Embryonic facial prominence (tissue), 1 donor: ENCODE results near the gene MPRIP.

ENCODE experiments used
- DNase-seq: peaks from one replicate; pipeline ENCODE4 v3.0.0-alpha.2; 2016; ENCODE audit errors: extremely low spot score

The MPRIP gene

DNA sequence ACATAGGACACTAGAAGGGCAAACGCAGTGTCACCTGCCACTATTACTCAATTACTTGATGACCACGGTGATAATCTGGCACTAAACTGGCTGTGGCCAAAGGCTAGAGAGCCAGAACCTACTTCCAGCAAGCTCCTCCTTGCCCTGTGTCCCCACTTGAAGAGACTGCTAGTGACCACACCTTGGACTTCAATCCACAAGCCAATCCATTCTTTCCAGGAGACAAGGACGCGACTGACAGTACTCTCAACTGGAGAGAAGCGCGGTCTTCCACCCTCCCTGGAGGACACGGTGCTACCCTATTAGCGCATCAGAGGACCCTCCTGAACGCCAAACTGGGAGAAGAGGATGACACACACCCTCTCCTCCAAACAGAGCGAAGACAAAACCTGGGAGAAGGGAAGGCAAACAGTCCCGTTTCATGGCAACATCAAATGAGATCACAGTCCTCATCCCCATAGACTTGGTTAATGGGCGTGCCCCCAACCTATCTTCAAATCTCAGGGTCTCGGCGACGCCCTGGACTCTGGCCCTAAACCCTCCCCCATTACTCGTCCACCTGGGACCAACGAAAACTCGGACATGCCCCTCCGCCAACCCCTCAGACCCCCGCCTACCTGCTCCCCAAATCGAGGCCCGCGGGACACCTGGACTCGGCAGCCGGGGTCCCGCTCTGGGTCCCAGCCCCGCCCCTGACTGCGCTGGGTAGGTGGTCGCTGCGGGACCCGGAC is 194.2 kb downstream of the MPRIP start:
- DNase-seq = no peak

DNA sequence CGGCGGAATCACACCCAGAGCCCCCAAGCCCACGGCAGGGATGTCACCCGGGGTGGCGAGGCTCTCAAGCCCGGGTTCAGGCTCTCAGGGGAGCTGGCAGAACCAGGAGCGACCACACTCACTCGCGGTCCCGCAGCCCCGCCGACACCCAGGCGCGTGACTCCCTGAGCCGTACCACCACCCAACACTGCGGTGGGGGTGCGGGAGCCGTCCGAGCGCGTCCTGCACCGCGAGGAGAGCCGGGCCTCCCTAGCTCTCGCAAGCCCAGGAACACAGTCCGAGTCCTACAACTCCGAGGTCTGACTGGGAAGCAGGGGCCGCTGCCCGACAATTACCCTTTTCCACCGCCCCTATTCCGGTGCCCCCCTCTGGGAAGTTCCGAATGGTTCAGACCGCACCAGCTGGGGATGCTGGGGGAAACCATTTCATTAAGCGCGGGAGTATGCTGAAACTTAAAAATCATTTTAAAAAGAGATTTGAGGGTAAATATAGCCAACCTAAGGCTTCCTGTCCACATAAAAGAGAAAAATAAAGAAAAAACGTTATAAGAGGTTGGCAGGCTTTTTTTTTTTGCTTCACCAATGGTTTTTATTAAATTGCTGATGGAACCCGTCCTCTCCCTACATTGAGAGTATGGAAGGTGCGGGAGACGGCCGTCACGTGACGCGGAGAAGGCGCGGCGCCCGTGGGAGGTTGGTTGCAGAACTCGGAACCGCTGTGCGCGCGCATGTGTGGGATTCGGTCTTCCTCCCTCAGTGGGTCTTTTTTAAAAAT is 195.0 kb downstream of the MPRIP start, which contains the start of gene FLCN:
Gene FLCN (minus strand): TSS at position 143 of the 774 bp plus-strand sequence. CDS start 9,031 bp downstream, outside the sequence.
- peak; percentile 67 for DNase-seq

DNA sequence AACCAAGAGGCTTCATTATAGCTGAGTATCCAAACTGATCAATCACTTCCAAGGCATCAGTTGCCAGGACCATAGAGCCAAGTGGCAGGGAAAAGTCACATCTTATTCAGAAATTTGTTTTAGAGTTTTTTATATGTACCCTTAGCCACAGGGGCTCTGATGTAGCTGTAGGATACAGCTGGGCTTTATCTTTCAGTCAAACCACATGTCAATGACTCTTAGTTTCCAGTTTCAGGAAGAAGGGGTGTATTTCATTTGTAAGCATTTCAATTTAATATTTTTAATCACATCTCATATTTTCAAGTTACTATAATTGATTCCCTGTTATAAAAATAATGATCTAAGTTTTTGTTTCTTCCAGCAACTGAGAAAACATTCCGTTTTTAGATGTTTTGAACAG is 197.6 kb downstream of the MPRIP start:
- no peak for DNase-seq

DNA sequence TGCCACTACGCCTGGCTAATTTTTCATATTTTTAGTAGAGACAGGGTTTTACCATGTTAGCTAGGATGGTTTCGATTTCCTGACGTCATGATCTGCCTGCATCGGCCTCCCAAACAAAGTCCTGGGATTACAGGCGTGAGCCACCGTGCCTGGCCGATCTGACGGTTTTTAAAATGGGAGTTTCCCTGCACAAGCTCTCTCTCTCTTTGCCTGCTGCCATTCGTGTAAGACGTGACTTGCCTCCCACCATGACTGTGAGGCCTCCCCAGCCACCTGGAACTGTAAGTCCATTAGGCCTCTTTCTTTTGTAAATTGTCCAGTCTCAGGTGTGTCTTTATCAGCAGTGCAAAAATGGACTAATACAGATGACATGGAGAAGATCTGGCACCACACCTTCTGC is 199.4 kb downstream of the MPRIP start:
- DNase-seq = no peak

DNA sequence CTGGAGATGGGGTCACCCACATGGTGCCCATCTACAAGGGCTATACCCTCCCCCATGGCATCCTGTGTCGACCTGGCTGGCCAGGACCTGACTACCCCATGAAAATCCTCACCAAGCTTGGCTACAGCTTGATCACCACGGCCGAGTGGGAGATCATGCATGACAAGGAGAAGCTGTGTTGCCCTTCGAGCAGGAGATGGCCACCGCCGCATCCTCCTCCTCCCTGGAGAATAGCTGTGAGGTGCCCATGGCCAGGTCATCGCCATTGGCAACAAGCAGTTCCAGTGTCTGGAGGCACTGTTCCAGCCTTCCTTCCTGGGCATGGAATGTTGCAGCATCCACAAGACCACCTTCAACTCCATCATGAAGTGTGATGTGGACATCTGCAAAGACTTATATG is 200.0 kb downstream of the MPRIP start:
- no peak for DNase-seq
